ENCODE results near the gene CMTM4. TPM values are rescaled to one million over a fixed set of nuclear protein-coding genes. Genes with fewer than 3 reads are reported as not detected.

The CMTM4 gene
- total RNA-seq, 1 donor from 2014 or later: 32.5 TPM

- Mint-ChIP-seq H3K4me3 (ENCODE audit: unreplicated experiment) (no peak within 1 kb of the TSS), H3K4me1 (ENCODE audit: low read depth) (peaks cover 41% of the 10 kb centered on the region), H3K27ac (ENCODE audit: unreplicated experiment) (no peak within 1 kb of the TSS), H3K36me3 (ENCODE audit: low read depth) (peaks cover 7% of the 10 kb centered on the region), H3K27me3 (ENCODE audit: low read depth) (no peaks in the 10 kb centered on the region), H3K9me3 (ENCODE audit: low read depth) (no peaks in the 10 kb centered on the region)
- TF ChIP-seq, protein P1, sequence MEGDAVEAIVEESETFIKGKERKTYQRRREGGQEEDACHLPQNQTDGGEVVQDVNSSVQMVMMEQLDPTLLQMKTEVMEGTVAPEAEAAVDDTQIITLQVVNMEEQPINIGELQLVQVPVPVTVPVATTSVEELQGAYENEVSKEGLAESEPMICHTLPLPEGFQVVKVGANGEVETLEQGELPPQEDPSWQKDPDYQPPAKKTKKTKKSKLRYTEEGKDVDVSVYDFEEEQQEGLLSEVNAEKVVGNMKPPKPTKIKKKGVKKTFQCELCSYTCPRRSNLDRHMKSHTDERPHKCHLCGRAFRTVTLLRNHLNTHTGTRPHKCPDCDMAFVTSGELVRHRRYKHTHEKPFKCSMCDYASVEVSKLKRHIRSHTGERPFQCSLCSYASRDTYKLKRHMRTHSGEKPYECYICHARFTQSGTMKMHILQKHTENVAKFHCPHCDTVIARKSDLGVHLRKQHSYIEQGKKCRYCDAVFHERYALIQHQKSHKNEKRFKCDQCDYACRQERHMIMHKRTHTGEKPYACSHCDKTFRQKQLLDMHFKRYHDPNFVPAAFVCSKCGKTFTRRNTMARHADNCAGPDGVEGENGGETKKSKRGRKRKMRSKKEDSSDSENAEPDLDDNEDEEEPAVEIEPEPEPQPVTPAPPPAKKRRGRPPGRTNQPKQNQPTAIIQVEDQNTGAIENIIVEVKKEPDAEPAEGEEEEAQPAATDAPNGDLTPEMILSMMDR (IDR thresholded peaks at IDR 0.05): no peak
- DNase-seq (ENCODE audit: low spot score): no peak
Measured at GRCh38 chr16:66566051-66566901, 130.3 kb downstream of the CMTM4 start, which contains the start of gene CMTM1. TSS of gene CMTM1 (plus strand) at chr16:66566439. CDS start at chr16:66566514, 75 bp downstream.

Other genes starting within 250 kb of the CMTM4 start
- 30.4 to 34.3 TPM (median 33.6 TPM) in 3 replicates for gene TK2, start 146.6 kb downstream of the CMTM4 start, total RNA-seq
- 47.3 to 52.8 TPM (median 51.9 TPM) in 3 replicates for gene CKLF, start 144.2 kb downstream of the CMTM4 start, total RNA-seq
- 6.3 to 11.9 TPM (median 9.6 TPM) in 3 replicates for gene CMTM1, start 130.3 kb downstream of the CMTM4 start, total RNA-seq
- gene CMTM2, start 117.3 kb downstream of the CMTM4 start, total RNA-seq: not detected in 3 replicates
- gene CMTM3, start 92.0 kb downstream of the CMTM4 start, total RNA-seq: 76.5 to 77.8 TPM (median 77.6 TPM) in 3 replicates
- 144 to 153 TPM (median 147 TPM) in 3 replicates for gene DYNC1LI2, start 54.9 kb upstream of the CMTM4 start, total RNA-seq
- not detected in 3 replicates for gene TERB1, start 104.8 kb upstream of the CMTM4 start, total RNA-seq
- 46.7 to 51.4 TPM (median 47.8 TPM) in 3 replicates for gene NAE1, start 134.2 kb upstream of the CMTM4 start, total RNA-seq
- gene CA7, start 147.7 kb upstream of the CMTM4 start, total RNA-seq: not detected in 3 replicates
- 8.5 to 9.2 TPM (median 9.0 TPM) in 3 replicates for gene PDP2, start 183.8 kb upstream of the CMTM4 start, total RNA-seq
- not detected in 3 replicates for gene CDH16, start 222.1 kb upstream of the CMTM4 start, total RNA-seq
- gene RRAD, start 228.8 kb upstream of the CMTM4 start, total RNA-seq: 0.75 to 6.5 TPM (median 4.4 TPM) in 3 replicates
- gene CIAO2B, start 237.7 kb upstream of the CMTM4 start, total RNA-seq: 55.9 to 64.9 TPM (median 61.3 TPM) in 3 replicates
- 25.2 to 27.9 TPM (median 26.0 TPM) in 3 replicates for gene CES2, start 238.8 kb upstream of the CMTM4 start, total RNA-seq

Data from chondrocyte (in vitro differentiated cells).